ENCODE data around the gene DTNBP1.

DTNBP1 gene

DNA sequence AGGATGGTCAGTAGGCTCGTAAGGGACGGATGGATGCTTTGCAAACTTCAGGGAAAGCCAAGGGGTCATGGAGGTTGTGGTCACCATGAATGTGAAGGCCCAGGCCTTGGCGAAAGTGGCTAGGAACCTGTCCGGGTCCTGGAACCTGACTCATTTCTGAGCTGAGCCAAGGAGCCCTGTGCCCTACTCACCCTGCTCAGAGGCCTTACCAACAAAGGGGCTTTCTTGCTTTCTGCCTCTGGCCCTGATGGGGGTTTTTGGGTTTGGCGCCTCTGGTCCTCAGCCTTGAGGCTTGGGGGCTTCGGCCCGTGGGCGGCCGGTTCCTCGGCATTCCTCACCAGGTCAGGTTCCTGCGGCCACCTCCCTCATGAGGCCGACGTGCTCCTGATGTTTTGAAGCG, 155.1 kb downstream of the DTNBP1 start:
- TF ChIP-seq, protein P1, sequence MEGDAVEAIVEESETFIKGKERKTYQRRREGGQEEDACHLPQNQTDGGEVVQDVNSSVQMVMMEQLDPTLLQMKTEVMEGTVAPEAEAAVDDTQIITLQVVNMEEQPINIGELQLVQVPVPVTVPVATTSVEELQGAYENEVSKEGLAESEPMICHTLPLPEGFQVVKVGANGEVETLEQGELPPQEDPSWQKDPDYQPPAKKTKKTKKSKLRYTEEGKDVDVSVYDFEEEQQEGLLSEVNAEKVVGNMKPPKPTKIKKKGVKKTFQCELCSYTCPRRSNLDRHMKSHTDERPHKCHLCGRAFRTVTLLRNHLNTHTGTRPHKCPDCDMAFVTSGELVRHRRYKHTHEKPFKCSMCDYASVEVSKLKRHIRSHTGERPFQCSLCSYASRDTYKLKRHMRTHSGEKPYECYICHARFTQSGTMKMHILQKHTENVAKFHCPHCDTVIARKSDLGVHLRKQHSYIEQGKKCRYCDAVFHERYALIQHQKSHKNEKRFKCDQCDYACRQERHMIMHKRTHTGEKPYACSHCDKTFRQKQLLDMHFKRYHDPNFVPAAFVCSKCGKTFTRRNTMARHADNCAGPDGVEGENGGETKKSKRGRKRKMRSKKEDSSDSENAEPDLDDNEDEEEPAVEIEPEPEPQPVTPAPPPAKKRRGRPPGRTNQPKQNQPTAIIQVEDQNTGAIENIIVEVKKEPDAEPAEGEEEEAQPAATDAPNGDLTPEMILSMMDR (IDR thresholded peaks at IDR 0.05; ENCODE audit: insufficient read depth, missing control alignments): no peak
- FAIRE-seq: no peak
- DNase-seq (ENCODE audit: insufficient read length, low spot score): no peak

DNA sequence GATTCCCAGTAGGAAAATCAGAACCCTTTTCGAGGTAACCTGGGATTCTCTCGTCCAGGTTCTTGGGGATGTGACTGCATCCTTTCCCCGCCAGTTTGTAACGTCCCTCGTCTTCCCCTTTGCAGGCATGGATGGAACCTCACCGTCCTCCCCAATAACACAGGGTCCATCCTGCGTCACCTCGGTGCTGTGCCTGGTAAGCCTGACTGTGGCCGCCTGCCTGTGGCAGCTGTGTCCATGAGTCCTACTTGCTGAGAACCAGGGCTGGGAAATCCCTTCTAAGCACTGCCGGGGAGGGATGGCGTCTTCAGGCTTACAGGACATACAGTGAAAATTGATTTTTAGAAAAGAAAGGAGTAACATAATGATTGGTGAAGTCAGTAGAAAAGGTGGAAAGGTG, 155.6 kb downstream of the DTNBP1 start:
- FAIRE-seq: no peak
- TF ChIP-seq, protein P1 (IDR thresholded peaks at IDR 0.05; ENCODE audit: insufficient read depth, missing control alignments): no peak
- no peak for DNase-seq (ENCODE audit: insufficient read length, low spot score)

DNA sequence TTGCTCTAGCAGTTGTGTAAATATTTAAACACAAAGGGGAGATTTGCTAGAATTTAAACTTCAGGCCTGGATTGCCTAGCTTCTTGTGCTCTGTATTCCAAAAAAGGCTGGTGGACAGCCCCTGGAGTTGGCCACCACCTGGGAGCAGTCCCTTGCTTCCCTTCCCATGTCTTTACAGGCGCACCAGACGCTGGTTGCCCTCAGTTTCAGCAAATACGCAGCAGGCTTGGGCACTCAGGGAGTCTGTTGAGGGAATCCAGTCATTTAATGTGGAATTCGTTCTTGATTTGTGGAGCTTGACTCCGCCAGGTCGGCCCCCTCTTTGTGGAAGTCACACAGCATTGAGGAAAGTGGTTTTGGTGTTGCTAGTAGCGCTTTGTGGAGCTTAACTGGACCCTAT, 156.8 kb downstream of the DTNBP1 start:
- no peak for DNase-seq (ENCODE audit: insufficient read length, low spot score)
- FAIRE-seq: no peak
- TF ChIP-seq, protein P1 (IDR thresholded peaks at IDR 0.05; ENCODE audit: insufficient read depth, missing control alignments): no peak

DNA sequence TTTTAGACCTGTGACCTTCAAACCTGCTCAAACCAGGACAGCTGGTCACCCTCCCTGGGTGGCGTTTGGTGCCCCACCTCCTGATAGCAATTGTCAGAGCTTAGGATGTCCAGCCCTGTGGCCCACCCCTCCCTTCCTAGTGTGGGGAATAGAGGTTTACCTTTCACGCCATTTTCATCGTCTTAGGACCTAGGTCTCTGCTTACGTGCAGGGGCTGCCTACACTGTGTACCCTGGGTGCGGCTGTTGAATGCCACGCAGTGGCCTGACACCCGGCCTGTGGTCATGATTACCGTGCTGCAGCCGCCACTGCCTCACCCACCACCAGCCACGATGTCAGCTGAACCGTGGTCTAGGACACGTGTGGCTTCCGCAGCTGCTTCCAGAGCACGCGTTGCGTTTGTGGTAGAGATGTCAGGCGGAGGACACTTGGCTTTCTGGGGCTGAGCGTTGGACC, 157.3 kb downstream of the DTNBP1 start:
- TF ChIP-seq, protein P1 (IDR thresholded peaks at IDR 0.05; ENCODE audit: insufficient read depth, missing control alignments): no peak
- DNase-seq (ENCODE audit: insufficient read length, low spot score) (no peak), FAIRE-seq (no peak)

DNA sequence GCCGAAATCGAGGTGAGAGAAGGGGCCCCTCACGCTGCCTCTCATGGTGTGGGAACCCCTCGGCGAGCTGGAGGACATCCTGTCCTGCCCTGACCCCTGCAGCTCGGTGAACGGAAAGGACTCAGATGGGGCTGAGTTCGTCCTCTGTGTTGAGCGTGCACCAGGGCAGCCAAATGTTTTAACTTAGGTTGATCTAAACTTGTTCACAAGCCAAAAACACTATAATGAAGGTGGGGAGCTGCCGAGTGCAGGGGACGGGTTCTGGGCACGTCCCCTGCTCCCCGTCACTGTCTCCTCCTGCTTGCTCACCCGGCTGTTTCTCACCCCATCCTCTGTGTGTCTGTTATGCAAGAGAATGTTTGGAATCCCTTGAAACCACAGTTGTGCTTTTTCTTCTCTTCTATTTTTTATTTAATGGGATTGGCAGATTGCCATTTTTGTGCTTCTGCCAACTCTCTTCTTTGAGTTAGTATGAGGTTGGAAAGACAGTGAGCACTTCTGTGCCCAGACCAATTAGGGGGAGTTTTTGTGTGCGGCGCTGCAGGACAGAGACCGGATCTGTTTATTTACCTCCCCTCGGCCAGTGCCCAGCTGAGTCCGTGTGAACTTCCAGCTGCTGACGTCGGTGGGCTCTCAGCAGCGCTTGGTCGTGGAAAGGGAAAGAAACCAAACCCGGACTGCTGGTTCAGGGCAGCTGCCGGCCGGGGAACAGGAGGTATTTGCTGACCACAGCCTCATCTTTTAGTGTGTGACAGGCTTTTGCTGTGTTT, 158.1 kb downstream of the DTNBP1 start:
- no peak for FAIRE-seq
- DNase-seq (ENCODE audit: insufficient read length, low spot score): no peak

DNA sequence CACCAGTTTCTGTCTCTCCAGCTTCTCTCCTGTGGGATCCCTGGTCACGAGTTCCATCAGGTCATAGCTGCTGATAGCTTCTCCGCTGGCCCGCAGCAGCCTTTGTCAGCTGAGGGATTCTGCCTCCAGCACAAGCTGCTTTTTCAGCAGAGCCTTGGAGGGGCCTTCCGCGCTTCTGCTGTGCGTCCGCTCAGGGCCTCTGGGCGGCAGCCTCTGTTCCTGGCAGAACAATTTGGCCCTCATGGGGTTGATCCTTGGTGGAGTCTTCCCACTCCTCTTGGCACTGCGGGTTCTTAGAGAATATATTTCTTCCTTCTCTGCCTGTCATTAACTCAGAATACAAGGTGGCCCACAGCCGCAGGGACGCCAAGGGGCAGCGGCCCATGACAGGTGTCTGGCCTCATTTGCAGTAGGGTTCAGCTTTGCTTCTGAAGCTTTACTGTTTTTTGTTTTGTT, 158.8 kb downstream of the DTNBP1 start:
- DNase-seq (ENCODE audit: insufficient read length, low spot score): no peak
- TF ChIP-seq, protein P1 (IDR thresholded peaks at IDR 0.05; ENCODE audit: insufficient read depth, missing control alignments): peak; percentile 0
- FAIRE-seq: no peak

More for the DNA sequence above, 158.1 kb downstream of the DTNBP1 start:
- TF ChIP-seq, protein P1 (IDR thresholded peaks at IDR 0.05; ENCODE audit: insufficient read depth, missing control alignments): no peak

DNA sequence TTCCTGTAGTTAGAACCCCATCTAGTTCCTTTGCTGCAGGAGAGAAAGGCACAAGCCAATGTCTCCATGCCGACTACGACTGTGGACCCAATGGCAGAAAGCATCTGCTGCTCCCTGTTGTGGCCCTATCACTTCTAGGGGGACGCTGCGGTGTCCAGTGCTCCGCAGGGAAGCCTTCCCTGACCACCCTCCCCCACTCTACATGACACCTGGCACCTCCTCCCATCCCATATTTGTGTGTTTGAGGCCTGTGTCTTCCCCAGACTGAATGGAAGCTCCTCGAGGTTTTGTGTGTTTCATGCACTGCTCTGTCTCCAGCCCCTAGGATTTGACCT, 159.5 kb downstream of the DTNBP1 start:
- DNase-seq (ENCODE audit: insufficient read length, low spot score) (no peak), FAIRE-seq (no peak)
- TF ChIP-seq, protein P1 (IDR thresholded peaks at IDR 0.05; ENCODE audit: insufficient read depth, missing control alignments): no peak

Measured in D721Med (cell line).